CD4-positive, alpha-beta T cell treated with Interleukin-6 for 4 hours (primary cell): ENCODE data around the gene HARBI1.

Source experiments
- DNase-seq: peaks from one replicate; pipeline ENCODE4 v3.0.0-alpha.2; 2020; ENCODE audit warnings: mixed read lengths

HARBI1 gene

DNA sequence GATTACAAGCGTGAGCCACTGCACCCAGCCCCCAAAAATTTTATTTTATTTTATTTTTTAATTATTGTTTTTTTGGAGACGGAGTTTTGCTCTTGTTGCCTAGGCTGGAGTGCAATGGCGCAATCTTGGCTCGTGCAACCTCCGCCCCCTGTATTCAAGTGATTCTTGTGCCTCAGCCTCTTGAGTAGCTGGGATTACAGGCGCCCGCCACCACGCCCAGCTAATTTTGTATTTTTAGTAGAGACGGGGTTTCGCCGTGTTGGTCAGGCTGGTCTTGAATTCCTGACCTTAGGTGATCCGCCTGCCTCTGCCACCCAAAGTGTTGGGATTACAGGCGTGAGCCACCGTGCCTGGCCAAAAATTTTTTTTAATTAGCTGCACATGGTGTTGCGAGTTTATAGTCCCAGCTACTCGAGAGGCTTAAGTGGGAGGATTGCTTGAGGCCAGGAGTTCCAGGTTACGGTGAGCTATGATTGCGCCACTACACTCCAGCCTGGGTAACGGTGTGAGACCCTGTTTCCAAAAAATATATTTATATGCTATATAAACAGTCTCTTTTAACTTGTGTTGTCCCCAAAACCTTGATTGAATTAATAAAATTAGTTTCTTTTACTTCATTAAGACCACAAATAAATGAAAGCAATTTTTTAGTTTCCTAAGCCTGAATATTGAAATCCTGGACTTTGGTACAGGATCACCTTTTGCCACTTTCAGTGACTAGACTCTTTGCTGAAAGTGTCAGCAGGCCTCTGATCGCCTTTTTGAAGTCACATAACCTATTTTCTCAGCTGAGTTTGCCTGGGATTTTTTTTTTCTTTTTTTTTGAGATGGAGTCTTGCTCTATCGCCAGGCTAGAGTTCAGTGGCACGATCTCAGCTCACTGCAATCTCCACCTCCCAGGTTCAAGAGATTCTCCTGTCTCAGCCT, 16.5 kb upstream of the HARBI1 start:
- DNase-seq = no peak

DNA sequence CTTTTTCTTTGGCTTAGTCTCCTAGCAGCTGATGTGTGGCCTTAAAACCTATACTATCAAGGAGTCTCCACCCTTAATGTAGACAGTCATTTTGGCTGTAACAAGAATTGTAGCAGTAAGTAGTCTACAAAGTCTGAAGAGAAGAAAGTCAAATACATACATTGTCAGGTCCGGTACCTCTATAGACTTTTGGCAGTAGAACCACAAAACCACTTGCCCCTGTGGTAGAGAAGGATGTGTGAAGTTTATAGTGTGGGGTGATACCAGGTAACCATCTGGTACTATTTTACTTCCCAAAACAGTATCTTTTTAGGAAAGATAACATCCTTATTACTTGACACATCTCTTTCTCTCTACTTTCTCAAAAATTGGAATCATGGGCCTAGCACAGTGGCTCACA, 15.5 kb upstream of the HARBI1 start:
- DNase-seq = no peak

DNA sequence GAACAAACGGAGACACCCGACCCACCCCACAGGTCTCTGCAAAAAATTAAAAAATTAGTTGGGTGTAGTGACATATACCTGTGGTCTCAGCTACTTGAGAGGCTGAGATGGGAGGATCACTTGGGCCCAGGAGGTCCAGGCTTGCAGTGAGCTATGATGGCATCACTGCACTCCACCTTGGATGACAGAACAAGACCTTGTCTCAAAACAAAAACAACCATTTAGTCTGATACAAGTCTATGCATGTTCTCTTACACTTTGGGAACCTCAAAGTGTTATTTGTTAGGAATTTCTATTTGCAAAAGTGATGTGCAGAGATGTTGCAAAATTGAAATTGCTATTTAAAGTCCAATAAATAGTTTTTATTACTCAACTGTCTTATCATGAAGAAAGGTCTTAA, 14.6 kb upstream of the HARBI1 start:
- DNase-seq = no peak

- no peak for DNase-seq
Observed at GRCh38 chr11:46630237-46630636, 13.2 kb upstream of the HARBI1 start.

GRCh38 chr11:46628961-46629360, 11.9 kb upstream of the HARBI1 start:
- no peak for DNase-seq

DNA sequence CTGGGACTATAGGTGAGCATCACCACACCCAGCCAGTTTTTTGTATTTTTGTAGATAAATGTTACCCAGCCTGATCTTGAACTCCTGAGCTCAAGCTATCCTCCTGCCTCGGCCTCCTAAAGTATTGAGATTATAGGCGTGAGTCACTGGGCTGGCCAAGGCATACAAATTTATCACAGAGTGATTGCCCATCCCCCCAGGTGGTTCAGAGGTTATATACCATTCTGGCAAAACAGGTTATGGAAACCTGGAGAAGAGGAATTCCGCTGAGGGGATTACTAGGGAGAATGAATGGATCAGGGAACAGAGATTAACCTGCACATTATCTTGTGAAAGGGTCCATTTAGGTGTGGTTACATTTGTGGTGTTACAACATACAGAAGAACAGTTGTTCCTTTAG, 8.4 kb upstream of the HARBI1 start:
- no peak for DNase-seq

- no peak for DNase-seq
Observed at GRCh38 chr11:46618837-46619236, 1.8 kb upstream of the HARBI1 start.

DNA sequence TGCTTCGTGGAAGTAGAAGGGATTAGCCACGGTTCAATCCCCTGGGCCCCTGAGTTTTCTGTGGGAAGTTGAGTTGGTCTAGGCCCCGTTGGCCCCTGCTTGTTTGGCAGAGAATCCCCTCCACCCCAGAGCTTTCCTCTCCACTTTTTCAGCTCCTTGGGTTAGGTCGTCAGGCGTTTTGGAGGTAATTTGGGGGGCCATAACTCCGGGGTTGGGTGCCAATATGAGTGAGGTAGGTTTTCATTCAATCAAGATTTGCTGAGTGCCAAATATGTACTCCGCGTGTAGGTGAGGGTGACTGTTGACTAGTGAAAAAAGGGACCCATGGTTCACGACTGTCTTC, 916 bp upstream of the HARBI1 start:
- no peak for DNase-seq

DNA sequence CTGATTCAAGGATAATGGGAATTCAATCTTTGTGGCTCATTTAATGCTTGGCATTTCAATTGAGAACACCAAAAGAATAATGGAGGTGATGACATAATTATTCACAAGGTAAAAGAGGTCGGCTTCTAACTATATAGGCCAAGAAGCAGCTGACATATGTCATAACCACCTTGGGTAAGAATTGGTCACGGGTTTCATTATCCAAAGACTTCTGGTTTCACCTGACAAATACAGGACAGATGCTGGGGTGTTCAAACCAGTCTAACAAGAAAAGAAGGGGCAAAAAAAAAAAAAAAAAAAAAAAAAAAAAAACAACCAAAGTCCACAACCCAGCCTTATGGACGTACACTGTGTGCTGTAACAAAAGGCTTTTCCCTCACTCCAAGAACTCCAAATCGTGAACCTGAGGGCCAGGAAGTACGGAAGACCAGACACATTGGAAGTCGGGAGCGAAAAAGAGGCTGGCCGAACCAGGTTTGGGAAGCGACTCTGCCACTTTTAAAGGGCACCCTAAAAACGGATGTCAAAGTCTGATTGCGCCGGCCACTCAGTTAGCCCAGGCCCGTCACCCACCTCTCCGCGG, 385 bp downstream of the HARBI1 start:
- DNase-seq = no peak

DNA sequence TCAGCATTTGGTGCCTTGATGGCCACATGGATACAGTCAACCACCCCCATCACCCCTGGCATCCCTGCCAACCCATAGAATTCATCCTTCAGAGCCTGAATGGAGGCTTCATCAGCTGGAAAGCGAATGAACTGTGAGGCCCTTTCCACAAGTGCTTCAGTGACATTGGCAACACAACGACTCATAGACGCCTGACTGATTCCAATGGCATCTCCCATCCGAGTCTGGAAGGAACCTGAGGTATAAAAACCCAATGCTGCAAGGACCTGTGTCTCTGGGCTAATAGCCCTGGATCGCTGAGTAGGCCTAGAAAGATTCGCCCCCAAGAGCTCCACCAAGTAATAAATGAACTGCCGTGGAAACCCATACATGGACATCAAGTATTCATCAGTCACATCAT, 1.3 kb downstream of the HARBI1 start:
- DNase-seq = no peak

- DNase-seq = no peak
Observed at GRCh38 chr11:46612326-46612725, 4.7 kb downstream of the HARBI1 start.

GRCh38 chr11:46611526-46612304, 5.3 kb downstream of the HARBI1 start:
- DNase-seq = no peak

DNA sequence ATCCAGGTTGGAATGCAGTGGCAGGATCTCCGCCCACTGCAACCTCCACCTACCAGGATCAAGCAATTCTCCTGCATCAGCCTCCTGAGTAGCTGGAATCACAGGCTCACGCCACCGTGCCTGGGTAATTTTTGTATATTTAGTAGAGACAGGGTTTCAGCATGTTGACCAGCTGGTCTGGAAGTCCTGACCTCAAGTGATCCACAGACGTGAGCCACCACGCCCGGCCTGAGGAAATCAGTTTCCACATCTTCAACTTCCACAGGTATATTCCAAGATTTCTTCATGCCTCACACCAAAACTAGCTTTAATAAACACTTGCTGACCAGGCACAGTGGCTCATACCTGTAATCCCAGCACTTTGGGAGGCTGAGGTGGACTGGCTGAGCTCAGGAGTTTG, 7.6 kb downstream of the HARBI1 start:
- no peak for DNase-seq

DNA sequence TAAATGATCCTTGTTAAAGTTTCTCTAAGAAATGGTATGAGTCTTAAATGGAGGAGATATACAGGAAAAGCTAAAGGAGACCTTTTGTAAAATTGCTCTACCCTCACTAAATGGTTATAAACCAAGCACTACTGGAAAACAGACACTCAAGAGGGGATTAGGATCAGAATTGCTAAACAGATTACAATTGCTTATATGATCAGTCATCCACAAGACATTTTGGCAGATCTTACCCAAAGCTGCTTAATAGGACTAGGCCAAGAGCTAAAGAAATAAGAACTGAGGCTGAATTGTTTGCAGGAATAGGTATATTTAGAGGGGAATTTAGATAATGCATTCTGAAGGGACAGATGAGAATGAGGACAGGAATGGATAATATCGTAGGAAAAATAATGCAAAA, 9.5 kb downstream of the HARBI1 start:
- no peak for DNase-seq

DNA sequence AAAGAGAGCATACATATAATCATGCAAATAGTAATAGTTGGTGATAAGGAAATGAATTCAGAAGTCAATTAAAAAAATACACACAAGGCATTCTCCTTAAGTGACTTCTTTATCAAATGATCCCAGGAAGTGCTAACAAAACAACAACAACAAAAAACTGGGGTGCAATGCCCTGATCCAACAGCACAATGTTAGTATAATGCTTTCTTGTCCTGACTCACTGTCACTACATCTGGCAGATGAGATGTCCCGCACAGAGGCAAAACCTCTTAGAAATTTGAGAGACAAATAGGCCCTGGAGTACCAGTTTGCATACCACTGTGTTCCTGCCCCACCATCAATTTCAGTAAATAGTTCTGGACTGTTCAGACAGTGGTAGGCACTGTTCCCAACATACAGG, 12.2 kb downstream of the HARBI1 start:
- no peak for DNase-seq

DNA sequence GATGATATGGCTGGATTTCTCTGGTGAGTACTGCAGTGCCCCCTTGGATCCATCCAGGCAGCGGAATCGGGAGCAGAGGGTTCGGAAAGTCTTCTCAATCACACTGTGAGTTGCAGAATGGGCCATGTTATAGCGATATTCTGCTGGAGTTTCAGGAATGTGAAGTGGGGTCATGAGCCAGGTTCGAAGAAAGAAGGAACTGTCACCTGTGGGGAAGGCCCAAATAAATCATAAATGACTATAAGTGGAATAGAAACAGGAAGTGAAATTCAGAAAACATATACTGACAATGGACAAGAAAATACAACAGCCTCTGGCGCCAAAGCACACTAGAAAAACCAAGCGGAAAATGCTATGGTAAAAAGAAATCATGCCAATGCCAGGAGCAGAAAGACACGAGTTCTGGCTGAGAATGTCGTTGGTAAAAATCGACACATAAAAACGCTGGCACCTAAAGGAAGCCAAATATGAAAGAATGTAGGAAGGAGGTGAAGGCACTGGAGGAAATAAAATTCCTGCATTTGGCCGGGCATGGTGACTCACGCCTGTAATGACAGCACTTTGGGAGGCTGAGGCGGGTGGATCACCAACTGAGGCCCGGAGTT, 13.2 kb downstream of the HARBI1 start:
- no peak for DNase-seq

GRCh38 chr11:46601129-46601528, 15.9 kb downstream of the HARBI1 start:
- DNase-seq = no peak

DNA sequence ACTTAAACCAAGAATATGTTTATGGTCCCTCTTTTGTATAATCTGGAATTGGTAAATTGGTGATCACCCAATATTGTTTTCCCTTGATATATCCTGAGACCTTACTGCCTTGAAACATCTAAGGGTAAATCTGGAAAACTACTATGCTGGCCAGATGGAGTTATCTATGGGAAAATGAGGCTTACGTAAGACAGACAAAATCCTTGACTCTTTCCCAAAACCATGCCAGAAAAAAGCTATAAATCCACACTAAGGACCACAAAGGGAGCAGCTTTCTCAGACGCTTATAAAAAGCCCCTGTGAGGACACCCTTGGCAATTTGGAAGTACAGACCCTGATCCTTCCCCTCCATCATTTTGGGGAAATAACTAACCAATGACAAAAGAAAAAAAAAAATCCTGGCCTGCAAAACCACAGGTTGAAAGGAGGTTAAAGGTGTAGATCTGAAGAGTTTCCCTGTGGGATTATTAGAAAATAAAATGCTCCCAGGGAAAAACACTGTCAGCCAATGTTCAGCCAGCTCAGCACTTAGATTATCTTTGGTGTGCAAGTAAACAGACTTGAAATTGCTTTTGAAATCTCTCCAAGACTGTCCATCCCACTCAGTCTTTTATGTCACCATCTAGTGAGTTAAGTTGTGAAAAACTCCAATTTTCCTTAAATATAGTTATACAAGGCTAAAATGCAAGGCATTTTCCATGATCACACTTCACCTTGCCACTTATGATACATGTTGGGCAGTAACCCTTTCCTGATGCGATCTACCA, 16.6 kb downstream of the HARBI1 start:
- DNase-seq = no peak

GRCh38 chr11:46599340-46600193, 17.5 kb downstream of the HARBI1 start:
- no peak for DNase-seq

DNA sequence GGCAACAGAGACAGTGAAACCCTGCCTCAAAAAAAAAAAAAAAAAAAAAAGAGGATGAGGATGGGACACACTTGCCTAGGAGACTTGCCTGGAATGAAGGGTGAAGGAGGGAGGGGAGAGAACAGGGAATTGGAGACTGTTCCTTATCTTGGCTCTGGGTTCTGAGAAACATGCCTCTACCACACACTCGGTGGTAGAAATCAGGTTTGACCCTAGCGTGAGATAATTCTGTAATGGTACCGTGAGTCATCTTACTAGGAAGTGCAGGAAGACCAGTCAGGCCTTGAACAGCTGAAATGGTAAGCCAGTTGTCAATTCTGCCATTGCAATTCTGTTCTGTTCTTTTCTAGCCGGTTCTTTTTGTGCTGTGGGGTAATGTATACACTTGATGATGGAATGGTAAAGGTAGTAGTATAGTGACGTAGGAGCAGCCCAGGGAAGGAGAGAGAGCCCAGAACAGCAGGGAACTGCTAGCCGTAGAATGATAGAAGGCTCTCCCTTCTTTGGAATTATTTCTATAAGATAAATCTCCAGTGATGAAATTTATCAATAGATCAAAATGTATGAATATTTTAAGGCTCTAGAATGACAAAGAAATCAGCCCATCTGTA, 19.3 kb downstream of the HARBI1 start:
- no peak for DNase-seq

GRCh38 chr11:46597155-46597554, 19.9 kb downstream of the HARBI1 start:
- no peak for DNase-seq
